ENCODE data around the gene PLTP.

Gene PLTP

DNA sequence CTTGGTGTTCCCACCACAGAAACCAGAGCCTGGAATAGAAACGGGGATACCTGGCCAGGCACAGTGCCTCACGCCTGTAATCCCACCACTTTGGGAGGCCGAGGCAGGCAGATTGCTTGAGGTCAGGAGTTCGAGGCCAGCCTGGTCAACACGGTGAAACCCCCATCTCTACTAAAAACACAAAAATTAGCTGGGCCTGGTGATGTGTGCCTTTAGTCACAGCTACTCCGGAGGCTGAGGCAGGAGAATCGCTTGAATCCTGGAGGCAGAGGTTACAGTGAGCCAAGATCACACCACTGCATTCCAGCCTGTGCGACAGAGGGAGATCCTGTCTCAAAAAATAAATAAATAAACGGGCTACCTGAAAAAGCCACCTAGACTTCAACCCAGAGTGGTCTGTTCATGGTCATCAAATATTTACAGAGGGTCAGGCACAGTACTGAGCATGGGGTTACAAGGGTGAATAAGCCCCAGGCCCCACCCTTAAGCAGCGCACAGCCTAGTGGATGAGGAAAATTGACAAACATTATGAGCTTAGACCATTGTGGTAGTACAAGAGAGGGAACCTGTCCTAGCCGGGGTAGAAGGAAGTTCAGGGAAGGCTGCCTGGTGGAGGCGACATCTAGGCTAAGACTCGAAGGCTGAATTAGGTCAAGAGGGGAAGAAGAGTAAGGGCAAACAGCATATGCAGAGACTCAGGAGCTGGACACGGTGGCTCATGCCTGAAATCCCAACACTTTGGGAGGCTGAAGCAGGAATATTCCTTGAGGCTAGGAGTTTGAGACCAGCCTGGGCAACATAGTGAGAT lies 15.3 kb upstream of the PLTP start:
- no peak overlapping the region for H3K4ac ChIP-seq (ENCODE audit: low read depth, low read length)
- no peak overlapping the region for H3K4me3 ChIP-seq (ENCODE audit: low read depth, low read length)
- H2AFZ ChIP-seq (ENCODE audit: insufficient read depth, low read length, poor library complexity): no peak overlapping the region
- no peak overlapping the region for H3K23ac ChIP-seq (ENCODE audit: low read length)
- H2BK12ac ChIP-seq (ENCODE audit: low read length): no peak overlapping the region
- no peaks in the 10 kb centered on the region for H3K9me3 ChIP-seq (ENCODE audit: insufficient read depth, low read depth, low read length)
- WGBS (ENCODE audit: extremely low coverage, insufficient coverage, insufficient read length): no CpG with 5 or more reads among the region's 14 CpGs
- no peaks in the 10 kb centered on the region for H3K79me2 ChIP-seq (ENCODE audit: control insufficient read depth, insufficient read depth, low read length, poor library complexity)
- no peak overlapping the region for H4K12ac ChIP-seq (ENCODE audit: low read depth, low read length)
- H2BK120ac ChIP-seq (ENCODE audit: insufficient read depth, low read length, poor library complexity): no peak overlapping the region
- no peak overlapping the region for H2BK5ac ChIP-seq (ENCODE audit: low read depth, low read length, poor library complexity)
- no peak overlapping the region for H3K4me2 ChIP-seq (ENCODE audit: low read length)
- DNase-seq: no peak
- H3K27me3 ChIP-seq (ENCODE audit: insufficient read depth, low read length): no peaks in the 10 kb centered on the region
- H4K91ac ChIP-seq (ENCODE audit: low read depth, low read length): no peak overlapping the region
- H3K36me3 ChIP-seq (ENCODE audit: control insufficient read depth in 1 of 2, insufficient read depth in 2 of 2, low read length in 2 of 2): no peaks in the 10 kb centered on the region
- no peak overlapping the region for H3K18ac ChIP-seq (ENCODE audit: low read length)
- H3K4me1 ChIP-seq (ENCODE audit: control insufficient read depth in 1 of 2, insufficient read depth in 2 of 2, low read length in 2 of 2): no peaks in the 10 kb centered on the region
- no peak overlapping the region for H3K14ac ChIP-seq (ENCODE audit: low read length)
- no peak overlapping the region for H4K8ac ChIP-seq (ENCODE audit: low read depth, low read length)
- H3K9ac ChIP-seq (ENCODE audit: low read length): no peak overlapping the region
- no peaks in the 10 kb centered on the region for H3K79me1 ChIP-seq (ENCODE audit: low read length)
- no peak overlapping the region for H2AK5ac ChIP-seq (ENCODE audit: low read length)
- H3K27ac ChIP-seq (ENCODE audit: low read depth, low read length): no peak overlapping the region

DNA sequence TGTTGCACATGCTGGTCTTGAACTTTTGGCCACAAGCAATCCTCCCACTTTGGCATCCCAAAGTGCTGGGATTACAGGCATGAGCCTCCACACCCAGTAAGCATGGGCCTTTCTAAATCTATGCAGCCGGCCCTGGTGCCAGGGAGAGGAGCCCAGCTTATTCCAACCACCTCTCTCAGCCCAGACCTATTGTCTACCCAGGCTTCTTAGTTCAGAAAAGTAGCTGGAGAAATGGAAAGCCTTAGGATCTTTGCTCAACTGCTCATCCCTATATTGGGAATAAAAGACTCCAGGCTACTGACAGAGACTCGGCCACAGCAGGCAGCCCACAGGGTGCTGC lies 14.7 kb upstream of the PLTP start:
- H3K27ac ChIP-seq (ENCODE audit: low read depth, low read length): no peak overlapping the region
- no peak overlapping the region for H2BK12ac ChIP-seq (ENCODE audit: low read length)
- H3K27me3 ChIP-seq (ENCODE audit: insufficient read depth, low read length): no peaks in the 10 kb centered on the region
- no peak overlapping the region for H3K4ac ChIP-seq (ENCODE audit: low read depth, low read length)
- no peak overlapping the region for H3K4me2 ChIP-seq (ENCODE audit: low read length)
- no peak overlapping the region for H3K23ac ChIP-seq (ENCODE audit: low read length)
- no peak overlapping the region for H4K12ac ChIP-seq (ENCODE audit: low read depth, low read length)
- no peak overlapping the region for H3K14ac ChIP-seq (ENCODE audit: low read length)
- H4K8ac ChIP-seq (ENCODE audit: low read depth, low read length): no peak overlapping the region
- H4K91ac ChIP-seq (ENCODE audit: low read depth, low read length): no peak overlapping the region
- no peaks in the 10 kb centered on the region for H3K9me3 ChIP-seq (ENCODE audit: insufficient read depth, low read depth, low read length)
- H2BK120ac ChIP-seq (ENCODE audit: insufficient read depth, low read length, poor library complexity): no peak overlapping the region
- no peaks in the 10 kb centered on the region for H3K79me1 ChIP-seq (ENCODE audit: low read length)
- no peak overlapping the region for H3K9ac ChIP-seq (ENCODE audit: low read length)
- no peaks in the 10 kb centered on the region for H3K36me3 ChIP-seq (ENCODE audit: control insufficient read depth in 1 of 2, insufficient read depth in 2 of 2, low read length in 2 of 2)
- no peak overlapping the region for H2BK5ac ChIP-seq (ENCODE audit: low read depth, low read length, poor library complexity)
- no peaks in the 10 kb centered on the region for H3K79me2 ChIP-seq (ENCODE audit: control insufficient read depth, insufficient read depth, low read length, poor library complexity)
- no peaks in the 10 kb centered on the region for H3K4me1 ChIP-seq (ENCODE audit: control insufficient read depth in 1 of 2, insufficient read depth in 2 of 2, low read length in 2 of 2)
- no peak overlapping the region for H3K18ac ChIP-seq (ENCODE audit: low read length)
- no peak overlapping the region for H2AK5ac ChIP-seq (ENCODE audit: low read length)
- H3K4me3 ChIP-seq (ENCODE audit: low read depth, low read length): no peak overlapping the region
- DNase-seq: no peak
- WGBS (ENCODE audit: extremely low coverage, insufficient coverage, insufficient read length): no CpG with 5 or more reads among the region's 2 CpGs
- H2AFZ ChIP-seq (ENCODE audit: insufficient read depth, low read length, poor library complexity): no peak overlapping the region

DNA sequence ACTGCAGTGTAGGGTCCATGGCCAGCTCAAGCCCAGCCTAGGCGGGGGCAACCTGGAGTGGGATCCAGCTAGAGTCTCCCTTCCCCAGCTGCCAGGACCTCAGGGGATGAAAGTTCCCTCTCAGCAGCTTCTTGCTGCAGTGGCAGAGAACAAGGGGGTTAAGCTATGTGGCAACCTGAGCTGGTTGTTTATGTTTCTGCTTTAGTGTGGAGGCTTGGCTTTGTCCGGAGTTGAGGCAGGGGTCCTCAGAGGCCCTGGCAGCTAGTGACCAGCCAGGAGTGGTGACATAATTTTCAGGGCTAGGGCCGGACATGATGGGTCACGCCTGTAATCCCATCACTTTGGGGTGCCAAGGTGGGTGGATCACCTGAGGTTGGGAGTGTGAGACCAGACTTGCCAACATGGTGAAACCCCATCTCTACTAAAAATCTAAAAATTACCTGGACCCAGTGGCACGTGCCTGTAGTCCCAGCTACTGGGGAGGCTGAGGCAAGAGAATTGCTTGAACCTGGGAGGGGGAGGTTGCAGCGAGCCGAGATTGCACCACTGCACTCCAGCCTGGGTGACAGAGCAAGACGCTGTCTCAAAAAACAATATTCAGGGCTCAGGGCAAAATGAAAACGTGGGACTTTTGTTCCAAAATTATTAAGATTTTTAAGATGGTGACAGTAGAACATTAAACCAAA lies 14.0 kb upstream of the PLTP start:
- no peaks in the 10 kb centered on the region for H3K9me3 ChIP-seq (ENCODE audit: insufficient read depth, low read depth, low read length)
- no peaks in the 10 kb centered on the region for H3K79me2 ChIP-seq (ENCODE audit: control insufficient read depth, insufficient read depth, low read length, poor library complexity)
- no peak overlapping the region for H4K12ac ChIP-seq (ENCODE audit: low read depth, low read length)
- H3K4me2 ChIP-seq (ENCODE audit: low read length): no peak overlapping the region
- H4K91ac ChIP-seq (ENCODE audit: low read depth, low read length): no peak overlapping the region
- no peaks in the 10 kb centered on the region for H3K27me3 ChIP-seq (ENCODE audit: insufficient read depth, low read length)
- no peaks in the 10 kb centered on the region for H3K36me3 ChIP-seq (ENCODE audit: control insufficient read depth in 1 of 2, insufficient read depth in 2 of 2, low read length in 2 of 2)
- H2AFZ ChIP-seq (ENCODE audit: insufficient read depth, low read length, poor library complexity): no peak overlapping the region
- no peak overlapping the region for H3K23ac ChIP-seq (ENCODE audit: low read length)
- H3K4ac ChIP-seq (ENCODE audit: low read depth, low read length): no peak overlapping the region
- H2BK120ac ChIP-seq (ENCODE audit: insufficient read depth, low read length, poor library complexity): no peak overlapping the region
- H4K8ac ChIP-seq (ENCODE audit: low read depth, low read length): no peak overlapping the region
- H2AK5ac ChIP-seq (ENCODE audit: low read length): no peak overlapping the region
- H2BK5ac ChIP-seq (ENCODE audit: low read depth, low read length, poor library complexity): no peak overlapping the region
- H3K4me3 ChIP-seq (ENCODE audit: low read depth, low read length): no peak overlapping the region
- DNase-seq: no peak
- no peak overlapping the region for H3K14ac ChIP-seq (ENCODE audit: low read length)
- no peak overlapping the region for H3K9ac ChIP-seq (ENCODE audit: low read length)
- H2BK12ac ChIP-seq (ENCODE audit: low read length): no peak overlapping the region
- no peaks in the 10 kb centered on the region for H3K4me1 ChIP-seq (ENCODE audit: control insufficient read depth in 1 of 2, insufficient read depth in 2 of 2, low read length in 2 of 2)
- H3K27ac ChIP-seq (ENCODE audit: low read depth, low read length): no peak overlapping the region
- no CpG with 5 or more reads among the region's 9 CpGs for WGBS (ENCODE audit: extremely low coverage, insufficient coverage, insufficient read length)
- H3K79me1 ChIP-seq (ENCODE audit: low read length): no peaks in the 10 kb centered on the region
- no peak overlapping the region for H3K18ac ChIP-seq (ENCODE audit: low read length)

DNA sequence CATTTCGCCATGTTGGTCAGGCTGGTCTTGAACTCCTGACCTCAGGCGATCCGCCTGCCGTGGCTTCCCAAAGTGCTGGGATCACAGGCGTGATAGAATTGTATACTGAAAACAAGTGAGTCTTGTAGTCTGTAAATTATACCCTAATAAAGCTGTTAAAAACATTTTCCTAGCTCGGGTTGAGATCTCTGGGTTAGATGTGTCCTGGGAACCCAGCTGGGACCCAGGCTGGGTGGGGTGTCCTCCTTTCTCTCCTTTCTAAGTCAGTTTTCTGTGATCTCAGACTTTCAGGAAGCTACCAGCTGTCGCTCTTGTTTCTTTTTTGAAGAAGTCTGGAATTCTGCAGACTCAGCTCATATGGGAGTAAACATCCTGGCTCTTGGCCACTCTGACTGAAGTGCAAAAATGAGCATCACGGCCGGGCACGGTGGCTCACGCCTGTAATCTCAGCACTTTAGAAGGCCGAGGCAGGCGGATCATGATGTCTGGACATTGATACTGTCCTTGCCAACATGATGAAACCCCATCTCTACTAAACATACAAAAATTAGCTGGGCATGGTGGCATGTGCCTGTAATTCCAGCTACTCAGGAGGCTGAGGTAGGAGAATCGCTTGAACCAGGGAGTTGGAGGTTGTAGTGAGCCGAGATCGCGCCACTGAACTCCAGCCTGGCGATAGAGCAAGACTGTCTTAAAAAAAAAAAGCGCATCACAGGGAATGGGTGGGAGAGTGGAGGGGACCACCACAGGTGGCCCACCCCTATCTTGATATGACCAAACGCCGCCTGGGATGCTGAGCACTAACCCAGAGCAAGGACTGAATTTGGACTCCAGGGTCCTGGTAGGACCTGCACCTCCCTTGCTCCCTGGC lies 12.7 kb upstream of the PLTP start:
- no peak overlapping the region for H3K9ac ChIP-seq (ENCODE audit: low read length)
- no peak overlapping the region for H4K8ac ChIP-seq (ENCODE audit: low read depth, low read length)
- no peak overlapping the region for H2BK12ac ChIP-seq (ENCODE audit: low read length)
- H4K91ac ChIP-seq (ENCODE audit: low read depth, low read length): no peak overlapping the region
- no peaks in the 10 kb centered on the region for H3K4me1 ChIP-seq (ENCODE audit: control insufficient read depth in 1 of 2, insufficient read depth in 2 of 2, low read length in 2 of 2)
- no peaks in the 10 kb centered on the region for H3K79me1 ChIP-seq (ENCODE audit: low read length)
- H3K23ac ChIP-seq (ENCODE audit: low read length): no peak overlapping the region
- no peak overlapping the region for H3K14ac ChIP-seq (ENCODE audit: low read length)
- no peak overlapping the region for H3K27ac ChIP-seq (ENCODE audit: low read depth, low read length)
- H4K12ac ChIP-seq (ENCODE audit: low read depth, low read length): no peak overlapping the region
- H3K4ac ChIP-seq (ENCODE audit: low read depth, low read length): no peak overlapping the region
- no peak overlapping the region for H2BK5ac ChIP-seq (ENCODE audit: low read depth, low read length, poor library complexity)
- no peak overlapping the region for H2AFZ ChIP-seq (ENCODE audit: insufficient read depth, low read length, poor library complexity)
- no peak for DNase-seq
- no peaks in the 10 kb centered on the region for H3K79me2 ChIP-seq (ENCODE audit: control insufficient read depth, insufficient read depth, low read length, poor library complexity)
- H2BK120ac ChIP-seq (ENCODE audit: insufficient read depth, low read length, poor library complexity): no peak overlapping the region
- WGBS (ENCODE audit: extremely low coverage, insufficient coverage, insufficient read length): no CpG with 5 or more reads among the region's 21 CpGs
- no peaks in the 10 kb centered on the region for H3K9me3 ChIP-seq (ENCODE audit: insufficient read depth, low read depth, low read length)
- no peak overlapping the region for H3K4me2 ChIP-seq (ENCODE audit: low read length)
- no peak overlapping the region for H3K4me3 ChIP-seq (ENCODE audit: low read depth, low read length)
- no peak overlapping the region for H2AK5ac ChIP-seq (ENCODE audit: low read length)
- H3K27me3 ChIP-seq (ENCODE audit: insufficient read depth, low read length): no peaks in the 10 kb centered on the region
- no peaks in the 10 kb centered on the region for H3K36me3 ChIP-seq (ENCODE audit: control insufficient read depth in 1 of 2, insufficient read depth in 2 of 2, low read length in 2 of 2)
- H3K18ac ChIP-seq (ENCODE audit: low read length): no peak overlapping the region

Measured in trophoblast cell (in vitro differentiated cells and primary cell).